Upper lobe of right lung (tissue), 1 donor: ENCODE results near the gene THEMIS2. TPM values are rescaled to one million over a fixed set of nuclear protein-coding genes. Genes with fewer than 3 reads are reported as not detected.

Source experiments
- ATAC-seq: fragments of 200-7000 bp; cut with Tn5 transposase; one replicate; pipeline ENCODE4 v1.9.1; 2020; ENCODE audit warnings: mild to moderate bottlenecking, moderate library complexity
- DNase-seq: peaks from one replicate; pipeline ENCODE4 v3.0.0-alpha.2; 2020
- H3K27ac ChIP-seq: fragments of 200-600 bp; one replicate; pipeline ENCODE4 v1.8.0; 2022
- H3K27me3 ChIP-seq: fragments of 200-600 bp; one replicate; pipeline ENCODE4 v1.8.0; 2022; ENCODE audit warnings: mild to moderate bottlenecking
- H3K36me3 ChIP-seq: fragments of 200-600 bp; one replicate; pipeline ENCODE4 v1.8.0; 2022
- H3K4me1 ChIP-seq: fragments of 200-600 bp; one replicate; pipeline ENCODE4 v1.8.0; 2022
- H3K4me3 ChIP-seq: fragments of 200-600 bp; one replicate; pipeline ENCODE4 v1.8.0; 2022; ENCODE audit warnings: mild to moderate bottlenecking
- H3K9me3 ChIP-seq: fragments of 200-600 bp; one replicate; pipeline ENCODE4 v1.8.0; 2022
- CTCF ChIP-seq: fragments of 200-600 bp; IDR thresholded peaks from one replicate; pipeline ENCODE4 v1.8.0; 2022; ENCODE audit warnings: antibody characterized with exemption
- intact Hi-C: fragments of 100-400 bp; cut with DNase I; formaldehyde crosslinking; loops from one replicate; pipeline ENCODE4 v1.11.0; 2022
- total RNA-seq: library from RNA; stranded (reverse); fragmentation: NEBNext Ultra II Directional; extraction: Animal tissue kit (Norgen Biotek cat#: 25700); gene quantifications from one replicate; pipeline ENCODE4 v1.2.1, GENCODE V29; 2021
- donor health status: DM: no; HTN: yes; CAD: no; lungs with severe emphysema.

The THEMIS2 gene
- total RNA-seq, 1 donor from 2014 or later = 89.6 TPM

DNA sequence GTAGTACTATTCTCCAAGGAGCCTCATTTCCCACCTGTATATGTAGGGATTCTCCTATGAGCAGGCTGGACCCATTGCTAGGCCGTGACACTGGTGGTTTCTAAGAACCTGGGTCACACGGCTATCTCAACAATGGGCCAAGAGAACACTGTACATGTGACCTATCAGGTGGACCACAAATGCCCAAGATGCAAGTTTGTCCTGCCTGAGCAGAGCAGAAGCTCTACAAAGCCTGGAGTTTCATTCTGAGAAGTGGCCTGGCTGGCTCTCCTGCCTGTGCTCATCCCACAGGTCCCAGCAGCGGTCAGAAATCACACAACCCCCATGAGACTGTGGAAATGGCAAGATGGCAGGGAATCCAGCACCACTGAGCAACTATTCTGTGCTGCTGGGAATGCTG, 17.2 kb downstream of the THEMIS2 start:
- no peak for ATAC-seq
- no peak for TF ChIP-seq CTCF
- intact Hi-C loops = no loop called here

DNA sequence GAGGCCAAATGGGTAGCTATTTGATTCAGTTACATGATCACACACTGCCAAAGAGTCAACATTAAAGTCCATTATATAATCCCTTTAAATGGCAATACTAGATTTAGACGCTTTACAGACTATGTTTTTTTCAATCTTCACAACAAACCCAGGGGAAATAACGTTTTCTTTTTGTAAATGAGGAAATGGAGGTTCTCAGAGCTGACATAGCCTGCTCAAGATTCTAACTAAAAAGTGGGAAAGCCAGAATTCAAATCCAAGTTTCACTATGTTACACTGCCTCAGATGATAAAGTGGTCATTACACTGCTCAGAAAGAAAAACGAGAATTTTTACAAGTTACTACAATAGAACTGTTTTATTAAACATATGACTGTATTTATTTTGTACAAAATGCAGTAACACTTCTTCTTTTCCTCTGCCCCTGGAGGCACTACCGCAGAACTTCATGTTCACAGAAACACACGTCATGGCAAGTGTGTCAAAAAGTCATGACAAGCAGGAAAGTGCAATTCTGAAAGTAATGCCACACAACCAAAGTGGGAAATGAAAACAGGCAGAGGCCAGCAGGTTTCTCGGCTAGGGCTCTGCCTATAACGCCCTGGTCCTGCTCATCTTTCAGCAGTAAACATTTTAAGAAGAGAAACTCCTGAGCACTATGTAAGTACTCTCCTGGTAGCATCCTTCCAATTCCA, 19.0 kb downstream of the THEMIS2 start:
- Histone ChIP-seq H3K9me3 (no peaks in the 10 kb centered on the region), H3K27me3 (no peaks in the 10 kb centered on the region), H3K4me3 (no peak overlapping the region), H3K36me3 (peaks cover 81% of the 10 kb centered on the region), H3K4me1 (peaks cover 37% of the 10 kb centered on the region), H3K27ac (peak overlapping the region; percentile 71)
- peak; percentile 80 for ATAC-seq
- DNase-seq = peak; percentile 35
- peak; percentile 27 for TF ChIP-seq CTCF
- intact Hi-C loops = no loop called here

More for the DNA sequence above, 17.2 kb downstream of the THEMIS2 start:
- no peak for DNase-seq
- H3K4me1 ChIP-seq = peaks cover 45% of the 10 kb centered on the region
- H3K27me3 ChIP-seq = no peaks in the 10 kb centered on the region
- H3K4me3 ChIP-seq = no peak overlapping the region
- H3K27ac ChIP-seq = no peak overlapping the region
- no peaks in the 10 kb centered on the region for H3K9me3 ChIP-seq
- peaks cover 63% of the 10 kb centered on the region for H3K36me3 ChIP-seq

GRCh38 chr1:27894521-27894920, 22.2 kb downstream of the THEMIS2 start:
- DNase-seq = no peak
- TF ChIP-seq CTCF = no peak
- Histone ChIP-seq H3K4me3 (no peak overlapping the region), H3K27me3 (no peaks in the 10 kb centered on the region), H3K27ac (no peak overlapping the region), H3K36me3 (peaks cover 71% of the 10 kb centered on the region), H3K9me3 (no peaks in the 10 kb centered on the region), H3K4me1 (peaks cover 18% of the 10 kb centered on the region)
- no peak for ATAC-seq
- intact Hi-C loops = no loop called here

DNA sequence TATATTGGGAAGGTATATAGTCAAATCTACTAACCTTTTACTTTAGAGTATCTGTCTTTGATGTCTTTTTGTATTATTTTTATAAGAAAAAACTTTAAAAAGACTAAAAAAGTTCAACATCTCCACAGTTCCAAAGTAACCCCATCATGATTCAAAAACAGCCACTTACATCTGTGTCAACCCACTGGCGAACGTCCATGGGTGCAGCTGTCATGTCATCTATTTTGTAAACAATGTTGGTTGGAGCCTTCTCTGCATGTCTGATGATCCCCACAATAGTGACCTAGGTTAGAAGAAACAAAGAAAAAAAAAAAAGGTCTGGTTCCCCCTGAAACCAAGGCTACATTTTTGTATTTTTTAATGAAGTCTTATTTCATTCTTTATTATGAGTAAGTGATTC, 34.4 kb downstream of the THEMIS2 start:
- Histone ChIP-seq H3K4me3 (no peak overlapping the region), H3K27me3 (no peaks in the 10 kb centered on the region), H3K27ac (no peak overlapping the region), H3K9me3 (no peaks in the 10 kb centered on the region), H3K36me3 (peaks cover 81% of the 10 kb centered on the region), H3K4me1 (no peaks in the 10 kb centered on the region)
- TF ChIP-seq CTCF = no peak
- no peak for DNase-seq
- intact Hi-C loops = no loop called here
- ATAC-seq = no peak

- H3K4me1 ChIP-seq = peaks cover 9% of the 10 kb centered on the region
Measured at GRCh38 chr1:27912429-27912828, 40.1 kb downstream of the THEMIS2 start.

More at GRCh38 chr1:27912429-27912828, 40.1 kb downstream of the THEMIS2 start:
- no peak overlapping the region for H3K27ac ChIP-seq
- no peak for TF ChIP-seq CTCF
- H3K9me3 ChIP-seq = peaks cover 5% of the 10 kb centered on the region
- H3K36me3 ChIP-seq = peaks cover 40% of the 10 kb centered on the region
- no peak overlapping the region for H3K4me3 ChIP-seq
- ATAC-seq (no peak), DNase-seq (no peak)
- no peaks in the 10 kb centered on the region for H3K27me3 ChIP-seq
- intact Hi-C loops = no loop called here
